GM10266 (cell line): ENCODE data around the gene ROBO3.

Experiments
- DNase-seq: peaks from one replicate; pipeline ENCODE4 v3.0.0; 2012; ENCODE audit errors: extremely low spot score
- TF ChIP-seq, protein P1 (sequence below): IDR thresholded peaks from 2 replicates; pipeline ENCODE4 v1.5.1; 2012; ENCODE audit warnings: mild to moderate bottlenecking, low read depth; ENCODE audit not compliant: control insufficient read depth, insufficient read depth; ENCODE audit errors: missing control alignments

Gene ROBO3

DNA sequence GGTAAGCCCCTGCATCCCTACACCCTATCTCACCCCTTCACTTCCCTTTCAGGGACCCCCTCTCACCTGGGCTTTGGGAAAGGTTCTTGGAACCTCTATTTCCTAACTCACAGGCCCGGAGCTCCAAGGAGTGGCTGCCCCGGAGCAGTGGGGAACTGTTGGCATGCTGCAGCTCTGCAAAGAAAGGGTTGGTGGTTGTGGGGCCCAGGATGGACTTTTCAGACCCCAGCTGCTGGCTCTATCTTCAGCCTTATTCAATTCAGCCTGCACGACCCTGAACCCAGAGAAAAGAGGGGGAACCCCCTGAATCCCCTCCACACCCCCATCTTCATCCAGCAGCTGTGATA is 22.4 kb downstream of the ROBO3 start:
- DNase-seq = no peak
- TF ChIP-seq, protein P1, sequence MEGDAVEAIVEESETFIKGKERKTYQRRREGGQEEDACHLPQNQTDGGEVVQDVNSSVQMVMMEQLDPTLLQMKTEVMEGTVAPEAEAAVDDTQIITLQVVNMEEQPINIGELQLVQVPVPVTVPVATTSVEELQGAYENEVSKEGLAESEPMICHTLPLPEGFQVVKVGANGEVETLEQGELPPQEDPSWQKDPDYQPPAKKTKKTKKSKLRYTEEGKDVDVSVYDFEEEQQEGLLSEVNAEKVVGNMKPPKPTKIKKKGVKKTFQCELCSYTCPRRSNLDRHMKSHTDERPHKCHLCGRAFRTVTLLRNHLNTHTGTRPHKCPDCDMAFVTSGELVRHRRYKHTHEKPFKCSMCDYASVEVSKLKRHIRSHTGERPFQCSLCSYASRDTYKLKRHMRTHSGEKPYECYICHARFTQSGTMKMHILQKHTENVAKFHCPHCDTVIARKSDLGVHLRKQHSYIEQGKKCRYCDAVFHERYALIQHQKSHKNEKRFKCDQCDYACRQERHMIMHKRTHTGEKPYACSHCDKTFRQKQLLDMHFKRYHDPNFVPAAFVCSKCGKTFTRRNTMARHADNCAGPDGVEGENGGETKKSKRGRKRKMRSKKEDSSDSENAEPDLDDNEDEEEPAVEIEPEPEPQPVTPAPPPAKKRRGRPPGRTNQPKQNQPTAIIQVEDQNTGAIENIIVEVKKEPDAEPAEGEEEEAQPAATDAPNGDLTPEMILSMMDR = no peak

GRCh38 chr11:124889191-124890091 is 24.2 kb downstream of the ROBO3 start:
- no peak for DNase-seq
- TF ChIP-seq, protein P1 = no peak

DNA sequence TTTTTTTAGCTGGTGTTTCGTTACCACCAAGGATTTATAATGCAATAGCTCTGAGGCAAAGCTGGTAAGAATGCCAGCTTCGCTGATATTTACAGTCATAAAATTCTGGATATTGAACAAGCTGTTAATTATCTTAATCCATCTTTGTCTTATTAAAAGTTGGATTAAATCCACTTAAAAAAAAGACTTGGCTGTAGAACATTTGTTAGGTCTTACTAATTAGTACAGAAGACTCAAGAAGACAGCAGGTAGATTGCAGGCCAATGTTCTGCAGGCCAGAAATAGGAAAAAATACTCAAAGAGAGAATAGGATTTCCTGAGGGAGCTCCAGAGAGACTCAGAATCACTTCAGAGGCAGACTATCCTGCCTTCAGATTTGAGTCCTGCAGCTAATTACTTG is 24.9 kb downstream of the ROBO3 start:
- TF ChIP-seq, protein P1 = no peak
- no peak for DNase-seq

- TF ChIP-seq, protein P1 = no peak
These were observed 25.6 kb downstream of the ROBO3 start for GRCh38 chr11:124890683-124891372.

GRCh38 chr11:124891373-124891861 is 26.2 kb downstream of the ROBO3 start:
- DNase-seq = no peak
- TF ChIP-seq, protein P1 = no peak

More at GRCh38 chr11:124890683-124891372, 25.6 kb downstream of the ROBO3 start:
- no peak for DNase-seq

- no peak for DNase-seq
- TF ChIP-seq, protein P1 = no peak
These were observed 26.9 kb downstream of the ROBO3 start for GRCh38 chr11:124892146-124892545.

DNA sequence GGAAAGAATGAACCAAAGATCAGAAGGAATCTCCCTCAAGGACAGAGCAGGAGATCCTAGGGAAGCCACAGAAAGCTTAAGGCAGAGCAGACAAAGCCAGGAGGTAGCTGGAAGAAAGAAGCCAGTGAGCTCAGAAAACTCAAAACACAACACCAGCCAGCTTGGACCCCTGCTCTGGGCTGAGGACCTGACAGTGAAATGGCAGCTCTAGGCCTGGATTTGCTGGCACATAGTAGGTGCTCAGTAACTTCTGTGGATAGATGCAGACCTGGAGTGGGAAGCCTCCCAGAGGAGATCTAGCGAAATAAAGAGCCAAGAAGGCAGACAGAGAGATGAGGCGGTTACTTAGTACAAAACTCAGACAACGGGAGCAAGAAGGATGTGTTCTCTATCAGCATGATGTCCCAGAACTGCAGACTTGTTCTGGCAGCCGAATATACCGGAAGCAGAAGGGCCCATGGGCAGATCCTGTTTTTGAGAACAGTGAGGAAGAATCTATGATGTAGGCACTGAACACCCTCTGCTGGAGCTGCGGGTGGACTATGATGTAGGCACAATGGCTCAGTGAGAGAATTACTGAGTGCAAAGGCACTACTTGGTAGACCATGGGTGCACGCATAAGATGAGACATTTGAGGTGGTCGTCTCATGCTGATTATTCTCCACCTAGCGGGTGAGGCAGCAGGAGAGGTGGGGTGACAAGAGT is 27.7 kb downstream of the ROBO3 start:
- DNase-seq = no peak
- TF ChIP-seq, protein P1 = no peak
